22Rv1 (cell line): ENCODE results near the gene AGTPBP1.

Experiments used
- H3K27ac ChIP-seq: fragments of 450-650 bp; 2 replicates; pipeline ENCODE4 v1.5.1; 2017
- ZFX ChIP-seq: fragments of 450-650 bp; IDR thresholded peaks from 2 replicates; pipeline ENCODE4 v1.6.1; 2017; ENCODE audit warnings: antibody characterized with exemption, borderline replicate concordance
- TF ChIP-seq, protein P1 (sequence below): fragments of 450-650 bp; IDR thresholded peaks from 2 replicates; pipeline ENCODE4 v1.5.1; 2017; ENCODE audit warnings: mild to moderate bottlenecking

Gene AGTPBP1

DNA sequence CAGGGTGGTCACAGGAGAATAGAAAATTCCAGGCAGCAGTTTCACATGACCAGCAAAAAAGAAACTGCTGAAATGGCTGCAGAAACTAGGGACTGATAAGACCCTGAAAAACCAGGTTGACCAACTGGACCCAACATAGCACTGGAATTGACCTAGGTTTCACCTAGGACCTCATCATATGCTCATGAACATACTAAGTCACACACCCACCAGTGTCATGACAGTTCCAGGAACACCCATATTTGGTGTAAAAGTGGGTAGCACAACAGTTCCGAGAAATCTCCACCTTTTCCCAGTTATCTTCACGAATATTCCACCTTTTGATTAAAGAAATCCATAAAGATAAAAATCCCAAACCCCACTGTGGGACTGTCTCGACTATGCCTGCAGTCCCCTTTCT, 182.2 kb downstream of the AGTPBP1 start:
- TF ChIP-seq, protein P1, sequence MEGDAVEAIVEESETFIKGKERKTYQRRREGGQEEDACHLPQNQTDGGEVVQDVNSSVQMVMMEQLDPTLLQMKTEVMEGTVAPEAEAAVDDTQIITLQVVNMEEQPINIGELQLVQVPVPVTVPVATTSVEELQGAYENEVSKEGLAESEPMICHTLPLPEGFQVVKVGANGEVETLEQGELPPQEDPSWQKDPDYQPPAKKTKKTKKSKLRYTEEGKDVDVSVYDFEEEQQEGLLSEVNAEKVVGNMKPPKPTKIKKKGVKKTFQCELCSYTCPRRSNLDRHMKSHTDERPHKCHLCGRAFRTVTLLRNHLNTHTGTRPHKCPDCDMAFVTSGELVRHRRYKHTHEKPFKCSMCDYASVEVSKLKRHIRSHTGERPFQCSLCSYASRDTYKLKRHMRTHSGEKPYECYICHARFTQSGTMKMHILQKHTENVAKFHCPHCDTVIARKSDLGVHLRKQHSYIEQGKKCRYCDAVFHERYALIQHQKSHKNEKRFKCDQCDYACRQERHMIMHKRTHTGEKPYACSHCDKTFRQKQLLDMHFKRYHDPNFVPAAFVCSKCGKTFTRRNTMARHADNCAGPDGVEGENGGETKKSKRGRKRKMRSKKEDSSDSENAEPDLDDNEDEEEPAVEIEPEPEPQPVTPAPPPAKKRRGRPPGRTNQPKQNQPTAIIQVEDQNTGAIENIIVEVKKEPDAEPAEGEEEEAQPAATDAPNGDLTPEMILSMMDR = no peak
- TF ChIP-seq ZFX = no peak
- H3K27ac ChIP-seq = no peak overlapping the region

DNA sequence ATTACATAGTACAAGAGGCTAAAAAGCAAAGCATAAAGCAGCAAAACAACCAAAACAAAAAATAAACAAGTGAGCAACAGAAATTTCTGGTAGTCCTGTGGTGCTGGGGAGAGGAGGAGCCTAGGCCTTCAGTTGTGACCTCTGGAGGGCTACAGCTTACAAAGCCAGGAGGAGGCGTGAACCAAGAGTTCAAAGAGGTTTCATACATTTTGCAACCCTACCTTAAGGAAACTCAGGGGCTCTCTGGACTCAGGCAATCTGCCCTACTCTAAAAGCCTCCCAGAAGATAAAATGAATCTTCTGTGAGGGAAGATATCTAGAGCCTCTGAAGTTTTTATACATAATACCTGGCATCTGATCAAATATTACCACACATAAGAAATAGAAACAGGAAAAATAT, 187.4 kb downstream of the AGTPBP1 start:
- H3K27ac ChIP-seq = no peak overlapping the region
- no peak for TF ChIP-seq ZFX
- TF ChIP-seq, protein P1 = no peak

DNA sequence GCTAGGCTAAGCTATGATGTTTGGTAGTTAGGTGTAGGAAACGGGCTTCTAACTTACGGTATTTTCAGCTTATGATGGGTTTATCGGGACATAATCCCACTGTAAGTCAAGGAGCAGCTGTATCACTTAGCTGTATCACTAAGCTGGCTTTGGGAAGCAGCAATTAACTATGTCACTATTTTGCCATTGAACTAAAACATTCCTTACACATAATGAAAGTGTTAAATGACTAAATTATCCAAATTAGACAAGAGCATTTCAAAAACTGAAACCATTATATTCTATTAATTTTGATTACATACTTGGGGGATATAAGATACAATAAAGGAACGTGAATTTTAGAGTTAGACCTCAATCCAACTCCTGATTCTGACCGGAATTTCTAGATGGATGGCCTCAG, 188.3 kb downstream of the AGTPBP1 start:
- no peak overlapping the region for H3K27ac ChIP-seq
- TF ChIP-seq ZFX = no peak
- TF ChIP-seq, protein P1 = no peak

DNA sequence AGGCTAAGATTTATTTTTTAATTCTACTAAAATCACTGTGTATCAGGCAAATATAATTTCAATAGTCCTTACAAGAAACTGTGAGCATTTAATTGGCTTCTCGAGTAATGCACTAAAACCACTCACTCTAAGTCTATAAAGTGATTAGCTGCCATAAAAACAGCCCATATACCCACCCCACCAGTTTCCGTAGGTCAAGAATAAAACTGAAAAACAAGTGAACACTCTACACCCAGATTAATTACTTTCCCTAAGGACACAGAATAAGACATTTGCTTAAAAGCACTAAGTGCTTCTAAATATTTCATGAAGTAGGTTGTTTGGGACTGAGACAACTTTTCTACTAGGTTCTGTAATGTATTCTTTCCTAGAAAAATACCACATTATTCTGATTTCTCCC, 194.2 kb downstream of the AGTPBP1 start:
- no peak overlapping the region for H3K27ac ChIP-seq
- TF ChIP-seq, protein P1 = no peak
- no peak for TF ChIP-seq ZFX

DNA sequence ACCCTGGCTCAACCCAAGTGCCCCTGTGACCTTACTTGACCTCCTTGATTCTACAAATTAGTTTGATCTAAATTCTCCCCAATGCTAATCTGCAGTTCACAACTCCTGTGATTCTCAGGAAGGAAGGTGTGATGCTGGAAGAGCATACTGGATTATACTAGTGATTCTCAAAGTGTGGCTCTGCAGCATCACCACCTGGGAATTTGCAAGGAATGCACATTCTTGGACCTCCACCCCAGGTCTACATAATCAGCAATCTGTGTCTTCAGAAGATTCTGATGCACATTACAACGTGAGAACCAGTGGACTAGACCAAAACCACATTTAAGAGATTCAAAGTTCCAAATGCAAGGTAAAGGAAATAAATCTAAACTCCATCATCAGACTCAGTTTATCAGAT, 198.6 kb downstream of the AGTPBP1 start:
- TF ChIP-seq, protein P1 = no peak
- TF ChIP-seq ZFX = no peak

DNA sequence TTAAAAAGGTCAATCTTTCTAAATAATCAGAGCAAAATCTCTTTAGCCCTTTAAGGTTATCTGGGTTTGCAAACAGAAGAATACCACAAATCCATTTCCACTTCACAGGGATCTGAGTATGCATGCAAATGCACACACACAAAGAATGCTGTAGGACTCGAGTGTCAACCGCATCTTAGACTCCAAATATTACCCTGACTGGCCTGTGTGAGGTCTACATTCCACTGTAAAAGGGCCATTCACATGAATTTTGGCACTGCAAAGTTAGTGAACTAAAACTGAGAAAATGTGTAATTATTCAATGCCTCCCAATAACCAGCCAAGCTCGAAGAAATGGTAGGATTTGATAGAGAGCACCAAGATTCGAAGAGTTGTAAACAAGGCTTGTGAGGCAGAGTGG, 199.9 kb downstream of the AGTPBP1 start:
- TF ChIP-seq, protein P1 = no peak
- TF ChIP-seq ZFX = no peak
- H3K27ac ChIP-seq = no peak overlapping the region

More for the DNA sequence above, 198.6 kb downstream of the AGTPBP1 start:
- no peak overlapping the region for H3K27ac ChIP-seq

DNA sequence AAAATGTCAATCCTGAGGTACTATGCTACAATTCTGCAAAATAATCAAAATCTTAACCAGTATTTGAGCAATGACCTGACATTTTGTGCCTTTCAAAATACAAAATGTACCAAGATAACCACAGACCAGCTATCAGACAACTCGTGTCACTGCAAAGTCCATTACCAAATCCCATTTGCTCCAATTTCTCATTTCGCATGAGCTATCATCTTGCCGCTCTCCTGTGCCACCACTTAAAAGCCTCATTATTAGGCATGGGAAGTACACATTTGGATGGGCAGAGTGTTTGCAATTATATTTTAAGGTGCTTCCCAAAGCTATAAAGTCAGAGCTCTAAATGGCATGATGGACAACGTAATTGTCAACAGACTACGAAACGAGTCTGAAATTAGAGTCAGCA, 205.2 kb downstream of the AGTPBP1 start:
- TF ChIP-seq, protein P1 = no peak
- TF ChIP-seq ZFX = no peak
- H3K27ac ChIP-seq = no peak overlapping the region
